NK-92 (cell line): ENCODE data around the gene MYO1D.
"Not testable (repeated sequence)": the region's sequence is repeated elsewhere in the genome, so short reads cannot be mapped to it uniquely, and the experiment has no call there.

Source experiments
- DNase-seq: peaks from one replicate; lab custom pipeline; 2025; ENCODE audit not compliant: unreplicated experiment; lab: John Stamatoyannopoulos, UW

MYO1D gene

DNA sequence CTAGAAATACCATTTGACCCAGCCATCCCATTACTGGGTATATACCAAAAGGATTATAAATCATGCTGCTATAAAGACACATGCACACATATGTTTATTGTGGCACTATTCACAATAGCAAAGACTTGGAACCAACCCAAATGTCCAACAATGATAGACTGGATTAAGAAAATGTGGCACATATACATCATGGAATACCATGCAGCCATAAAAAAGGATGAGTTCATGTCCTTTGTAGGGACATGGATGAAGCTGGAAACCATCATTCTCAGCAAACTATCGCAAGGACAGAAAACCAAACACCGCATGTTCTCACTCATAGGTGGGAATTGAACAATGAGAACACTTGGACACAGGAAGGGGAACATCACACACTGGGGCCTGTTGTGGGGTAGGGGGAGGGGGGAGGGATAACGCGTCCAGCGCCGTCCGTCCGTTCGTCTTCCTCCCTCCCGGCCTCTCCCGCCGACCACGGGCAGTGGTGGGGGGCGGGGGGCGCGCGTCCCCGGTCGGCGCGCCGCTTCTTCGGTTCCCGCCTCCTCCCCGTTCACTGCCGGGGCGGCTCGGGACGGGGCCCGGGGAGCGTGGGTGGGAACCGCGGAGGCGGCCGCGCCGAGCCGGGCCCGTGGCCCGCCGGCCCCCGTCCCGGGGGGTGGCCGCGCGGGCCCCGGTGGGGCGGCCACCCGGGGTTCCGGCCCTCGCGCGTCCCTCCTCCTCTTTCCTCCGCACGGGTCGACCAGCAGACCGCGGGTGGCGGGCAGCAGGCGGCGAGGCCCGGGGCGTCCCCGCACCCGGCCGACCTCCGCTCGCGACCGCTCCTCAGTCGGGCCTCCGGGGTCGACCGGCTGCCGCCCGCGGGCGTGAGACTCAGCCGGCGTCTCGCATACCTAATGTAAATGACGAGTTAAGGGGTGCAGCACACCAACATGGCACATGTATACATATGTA is 54.7 kb downstream of the MYO1D start:
- not testable (repeated sequence) for DNase-seq

- no peak for DNase-seq
Observed at GRCh38 chr17:32820440-32820839, 56.5 kb downstream of the MYO1D start.

GRCh38 chr17:32819787-32820186 is 57.1 kb downstream of the MYO1D start:
- no peak for DNase-seq

DNA sequence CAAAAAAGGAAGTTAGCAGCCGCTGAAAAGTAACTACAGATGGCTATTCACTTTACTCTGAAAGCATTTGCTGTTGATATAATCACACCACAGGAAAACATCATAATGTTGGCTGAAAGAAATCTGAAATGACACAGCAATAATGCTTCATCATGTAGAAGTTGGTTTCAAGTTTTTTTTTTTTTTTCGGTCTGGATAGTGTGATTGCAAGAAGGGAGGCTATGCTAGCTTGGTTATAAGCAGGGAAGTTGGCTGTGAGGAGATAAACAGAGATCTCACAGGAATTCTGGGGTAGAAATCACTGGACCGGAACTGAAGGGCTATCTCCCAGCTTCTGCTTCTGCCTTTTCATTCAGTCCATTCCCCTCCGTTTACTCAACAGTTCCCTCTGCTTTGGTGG is 57.9 kb downstream of the MYO1D start:
- DNase-seq = no peak

GRCh38 chr17:32815460-32815859 is 61.5 kb downstream of the MYO1D start:
- DNase-seq = no peak

DNA sequence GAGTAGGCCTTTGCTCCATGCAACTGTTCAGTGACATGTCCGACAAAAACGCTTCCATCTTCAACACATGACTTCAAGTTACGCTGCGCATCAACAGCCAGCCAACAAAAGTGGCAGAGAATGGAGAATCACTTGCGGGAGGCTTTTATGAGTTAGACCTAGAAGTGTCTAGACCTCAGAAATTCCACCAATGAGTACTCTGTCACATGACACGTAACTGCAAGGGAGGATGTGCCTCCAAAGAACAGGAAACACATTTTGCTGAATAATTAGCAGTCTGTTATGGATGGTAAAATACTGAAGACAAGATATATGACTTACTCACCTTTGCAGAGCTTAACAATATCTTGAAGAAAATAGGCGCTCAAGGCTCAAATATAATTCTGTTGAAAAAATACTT is 62.1 kb downstream of the MYO1D start:
- no peak for DNase-seq

- no peak for DNase-seq
Observed at GRCh38 chr17:32813021-32813420, 63.9 kb downstream of the MYO1D start.

GRCh38 chr17:32810690-32811089 is 66.2 kb downstream of the MYO1D start:
- DNase-seq = no peak

- no peak for DNase-seq
Observed at GRCh38 chr17:32807577-32807976, 69.3 kb downstream of the MYO1D start.

GRCh38 chr17:32806646-32807045 is 70.3 kb downstream of the MYO1D start:
- no peak for DNase-seq

GRCh38 chr17:32805029-32805976 is 71.6 kb downstream of the MYO1D start:
- no peak for DNase-seq

GRCh38 chr17:32803544-32803943 is 73.4 kb downstream of the MYO1D start:
- DNase-seq = no peak

- DNase-seq = no peak
Observed at GRCh38 chr17:32802306-32802705, 74.6 kb downstream of the MYO1D start.

DNA sequence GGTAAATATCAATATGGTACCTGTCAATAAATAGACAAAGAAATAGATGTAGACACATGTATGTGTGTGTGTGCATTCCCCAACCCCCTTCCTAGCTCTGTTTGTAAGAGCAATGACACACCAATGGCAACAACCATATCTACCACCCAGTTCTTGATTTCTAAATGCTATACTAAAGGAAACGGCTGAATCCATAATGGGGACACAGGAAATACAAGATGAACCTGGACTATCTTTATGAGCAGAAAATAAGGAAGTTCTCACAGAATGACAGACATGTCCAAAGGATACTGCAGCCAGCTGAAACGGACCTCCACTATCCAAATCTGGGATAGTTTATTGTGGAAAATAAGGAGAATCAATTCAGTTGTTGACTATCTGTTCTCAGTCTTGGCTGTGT is 75.3 kb downstream of the MYO1D start:
- DNase-seq = no peak

DNA sequence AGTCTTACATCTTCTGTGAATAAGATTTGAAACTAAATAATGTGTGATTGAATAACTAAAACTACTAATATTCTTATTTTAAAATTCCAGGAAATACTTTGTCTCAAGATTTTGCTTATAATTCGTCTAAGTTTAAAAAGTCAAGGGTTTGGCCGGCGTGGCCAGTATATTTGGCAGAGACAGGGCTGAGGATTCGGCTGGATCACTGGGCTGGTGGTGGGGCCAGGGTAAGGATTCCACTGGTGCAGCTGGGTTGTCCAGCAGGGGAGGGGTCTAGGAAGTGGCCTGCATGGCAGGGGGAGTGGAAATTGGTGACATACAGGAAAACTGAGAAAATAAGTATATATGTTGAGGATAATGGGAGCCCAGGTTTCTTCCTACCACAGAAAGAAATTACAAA is 75.7 kb downstream of the MYO1D start:
- DNase-seq = no peak

DNA sequence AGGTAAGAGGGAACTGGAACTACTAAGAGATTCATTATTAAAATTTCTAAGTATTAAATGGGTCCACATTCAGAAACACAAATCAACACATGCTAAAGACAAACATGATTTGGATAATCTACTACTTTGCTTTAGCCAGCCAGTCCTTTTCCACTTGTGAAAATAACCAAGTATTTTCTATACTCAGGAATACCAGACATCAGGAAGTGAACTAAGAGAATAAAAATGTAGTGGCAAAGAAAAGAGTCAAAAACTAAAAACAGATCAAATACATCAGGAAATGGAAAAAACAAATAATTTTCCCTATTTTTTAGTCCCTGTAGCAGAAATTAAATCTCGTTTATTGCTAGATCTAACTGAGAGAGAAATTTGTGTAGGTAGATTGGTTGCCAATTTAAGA is 78.0 kb downstream of the MYO1D start:
- no peak for DNase-seq

- no peak for DNase-seq
Observed at GRCh38 chr17:32795339-32795979, 81.5 kb downstream of the MYO1D start.

DNA sequence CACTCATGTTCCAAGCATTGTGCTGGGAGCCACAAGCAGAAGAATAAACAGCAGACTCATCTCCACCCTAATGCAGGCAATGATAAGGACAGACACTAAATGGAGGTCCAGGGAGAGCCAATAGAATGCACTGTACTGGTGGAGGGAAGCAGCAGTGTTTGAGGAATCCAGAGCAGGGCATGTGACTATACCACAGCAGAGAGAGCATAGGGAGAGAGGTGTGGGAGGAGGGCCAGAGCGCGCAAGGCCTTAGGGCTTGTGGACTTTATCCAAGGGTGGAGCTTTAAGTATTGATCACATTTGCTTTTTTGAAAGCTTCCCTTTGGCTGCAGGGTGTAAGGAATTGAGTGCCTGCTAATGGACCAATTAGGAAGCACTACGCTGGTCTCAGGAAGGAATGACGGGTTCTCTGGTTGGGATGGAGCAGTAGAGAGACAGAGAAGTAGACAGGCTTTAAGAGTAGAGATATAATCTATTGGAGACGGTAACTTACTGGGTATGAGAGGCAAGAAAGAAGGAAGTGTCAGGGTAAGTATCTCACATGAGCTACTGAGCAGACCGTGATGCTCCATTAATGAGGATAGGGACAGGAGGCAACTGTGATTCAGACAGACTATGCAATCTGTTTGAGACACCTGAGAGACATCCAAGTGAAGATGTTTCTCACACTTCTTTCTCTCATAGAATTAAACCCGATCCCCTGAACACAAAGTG is 82.2 kb downstream of the MYO1D start:
- DNase-seq = no peak

DNA sequence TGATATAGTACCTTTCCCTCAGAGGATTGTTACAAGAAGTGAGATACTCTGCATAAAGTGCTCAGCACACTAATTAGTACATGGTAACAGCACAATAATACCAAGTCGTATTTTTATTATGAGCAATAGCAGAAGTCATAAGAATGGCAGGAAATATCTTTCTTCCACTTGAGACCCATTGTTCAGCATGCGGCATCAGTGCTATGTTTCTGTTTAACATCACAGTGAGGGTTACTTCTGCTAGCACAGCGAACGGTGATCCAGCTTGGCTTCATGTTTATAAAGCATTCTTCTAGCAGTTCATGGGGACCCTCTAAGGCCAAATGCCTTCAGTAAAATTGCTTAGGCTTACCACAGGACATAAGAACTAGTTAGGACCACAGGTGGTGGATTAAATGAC is 83.1 kb downstream of the MYO1D start:
- no peak for DNase-seq

GRCh38 chr17:32792207-32792606 is 84.7 kb downstream of the MYO1D start:
- no peak for DNase-seq

DNA sequence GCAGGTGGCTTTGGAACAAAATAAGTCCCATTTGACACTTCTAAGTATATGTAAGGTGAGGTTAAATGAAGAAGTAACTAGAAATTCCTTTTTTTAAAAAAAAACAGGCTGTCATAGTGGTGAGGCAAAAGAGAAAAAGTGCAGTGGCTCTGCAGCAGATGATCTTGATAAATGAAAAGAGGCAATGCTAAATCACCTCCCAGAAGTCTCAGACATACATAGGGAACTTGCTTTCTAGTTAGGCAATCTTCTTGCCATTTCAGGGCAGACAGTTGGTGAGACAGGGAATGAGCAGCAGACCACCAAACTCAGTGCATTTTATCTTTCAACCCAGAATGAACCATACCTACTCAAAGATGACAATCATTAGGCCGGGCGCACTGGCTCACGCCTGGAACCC is 90.8 kb downstream of the MYO1D start:
- no peak for DNase-seq
